ENCODE results near the gene P2RX5.

DNA sequence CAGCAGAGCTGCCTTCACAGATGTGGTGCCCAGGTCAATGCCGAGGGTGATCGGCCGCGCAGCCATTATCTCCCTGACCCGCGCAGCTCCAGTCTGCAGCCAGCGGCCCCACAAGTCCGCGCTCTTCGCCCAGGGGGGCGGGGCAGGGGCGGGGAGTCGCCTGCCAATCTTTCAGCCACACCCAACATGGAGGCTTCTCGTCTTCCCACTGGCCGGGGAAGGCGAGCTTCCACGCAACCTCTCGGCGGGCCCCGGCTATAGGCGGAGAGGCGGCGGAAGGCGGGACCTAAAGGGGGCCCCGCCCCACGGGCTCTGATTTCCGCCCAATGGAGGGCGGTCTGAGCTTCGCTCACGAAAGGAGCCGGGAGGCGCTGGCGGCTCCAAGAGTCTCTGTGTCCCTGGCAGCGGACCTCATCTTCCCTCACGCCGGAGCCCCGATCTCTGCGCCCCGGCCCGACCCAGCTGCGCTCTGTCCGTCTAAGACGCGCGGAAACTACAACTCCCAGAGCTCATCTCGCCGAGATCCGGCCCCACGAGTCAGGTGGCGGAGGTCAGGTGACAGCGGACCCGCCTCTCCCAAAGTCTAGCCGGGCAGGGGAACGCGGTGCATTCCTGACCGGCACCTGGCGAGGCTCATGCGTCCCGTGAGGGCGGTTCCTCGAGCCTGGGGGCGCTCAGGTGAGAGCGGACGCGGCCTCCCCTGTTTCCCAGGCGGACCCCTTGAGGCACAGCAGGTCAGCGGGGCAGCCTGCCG, 59.6 kb downstream of the P2RX5 start, which contains the start of the genes CTNS and SHPK:
- TF ChIP-seq CTCF (IDR thresholded peaks at IDR 0.05 in 8 of 11, conservative IDR thresholded peaks at IDR 0.05 in 3 of 11) = peak in 2 of 11 experiments; percentile 9 to 23
- peak in 1 of 3 donors; percentile 13 for TF ChIP-seq POLR2A (IDR thresholded peaks at IDR 0.05)

Data from spleen (tissue), 7 donors.